ENCODE results near the gene NAP1L4. TPM values are rescaled to one million over a fixed set of nuclear protein-coding genes. Genes with fewer than 3 reads are reported as not detected.

Gene NAP1L4
- total and polyA plus RNA-seq, 2 of the 4 experiments (the other 2 are of a cell fraction): 71.5 to 80.7 TPM

GRCh38 chr11:2912498-2912897 is 79.6 kb downstream of the NAP1L4 start:
- Histone ChIP-seq H3K9me1 (ENCODE audit: insufficient read depth, low read length) (peaks cover 11% of the 10 kb centered on the region), H3K9ac (ENCODE audit: low read depth, low read length) (no peak overlapping the region), H3K9me3 (ENCODE audit: control insufficient read depth, insufficient read depth, low read length) (no peaks in the 10 kb centered on the region), H3K36me3 (ENCODE audit: control insufficient read depth, insufficient read depth, low read length) (no peaks in the 10 kb centered on the region; the same call in 1 of the 2 replicates), H3K4ac (ENCODE audit: low read depth, low read length) (peak overlapping the region; percentile 76), H3K18ac (ENCODE audit: low read depth, low read length) (no peak overlapping the region), H3K4me1 (ENCODE audit: control insufficient read depth, insufficient read depth, low read length) (peaks cover 16% of the 10 kb centered on the region), H3K14ac (replicated peaks; ENCODE audit: low read depth, low read length) (peak overlapping the region; percentile 75; the same call in 1 of the 2 replicates), H3K27ac (ENCODE audit: insufficient read depth, low read length) (peak overlapping the region; percentile 30; the same call in 1 of the 2 replicates), H3K4me2 (ENCODE audit: low read depth, low read length) (no peak overlapping the region), H2AK9ac (replicated peaks; ENCODE audit: low read depth, low read length, poor library complexity) (peak overlapping the region; percentile 43), H4K5ac (ENCODE audit: low read depth, low read length) (no peak overlapping the region), H3K4me3 (ENCODE audit: insufficient read depth, low read depth, low read length) (no peak overlapping the region), H3K56ac (ENCODE audit: extremely low read depth, insufficient read depth, low read length) (no peak overlapping the region), H2AK5ac (ENCODE audit: low read depth, low read length) (peak overlapping the region; percentile 88), H4K8ac (ENCODE audit: low read depth in 2 of 2, low read length in 2 of 2) (peak overlapping the region in 1 of 2 experiments; percentile 47; a peak in 1 of 4 replicates), H4K91ac (ENCODE audit: insufficient read depth, low read depth, low read length) (peak overlapping the region; percentile 39; the same call in 1 of the 2 replicates), H3K23ac (ENCODE audit: low read depth, low read length) (no peak overlapping the region), H3K79me1 (ENCODE audit: low read depth in 1 of 2, low read length in 2 of 2) (peaks cover 0 to 7% of the 10 kb centered on the region in 2 experiments; a peak in 1 of 4 replicates), H2BK15ac (ENCODE audit: low read depth, low read length) (peak overlapping the region; percentile 1; the same call in 1 of the 3 replicates), H2AFZ (replicated peaks; ENCODE audit: low read length, poor library complexity) (peak overlapping the region; percentile 85), H2BK5ac (ENCODE audit: low read depth, low read length, poor library complexity, severe bottlenecking) (peak overlapping the region; percentile 64), H2BK120ac (ENCODE audit: low read depth, low read length) (peak overlapping the region; percentile 76), H3K27me3 (ENCODE audit: control insufficient read depth, insufficient read depth, low read length) (no peaks in the 10 kb centered on the region), H4K20me1 (ENCODE audit: insufficient read depth, low read length) (no peaks in the 10 kb centered on the region), H2BK20ac (ENCODE audit: low read depth, low read length) (peak overlapping the region; percentile 63)
- TF ChIP-seq BHLHE40 (IDR thresholded peaks at IDR 0.05; ENCODE audit: low read depth, low read length) (peak; percentile 42; the same call in 1 of the 2 replicates), CHD1 (IDR thresholded peaks at IDR 0.05; ENCODE audit: low read depth, low read length) (no peak), MAFK (IDR thresholded peaks at IDR 0.05; ENCODE audit: low read depth, low read length) (no peak), SMC3 (IDR thresholded peaks at IDR 0.05; ENCODE audit: low read depth, low read length) (no peak), FOS (IDR thresholded peaks at IDR 0.05; ENCODE audit: low read depth, low read length) (peak; percentile 92), MAZ (IDR thresholded peaks at IDR 0.05; ENCODE audit: borderline replicate concordance, low read depth, low read length) (peak; percentile 93), ELK1 (IDR thresholded peaks at IDR 0.05; ENCODE audit: borderline replicate concordance, low read depth, low read length) (no peak), RAD21 (IDR thresholded peaks at IDR 0.05; ENCODE audit: low read length) (0 out of 2 replicates have a peak, but pooled peaks have one; percentile 5), CTCF (conservative IDR thresholded peaks at IDR 0.05; ENCODE audit: low read depth, low read length) (no peak)
- ATAC-seq (ENCODE audit: low read depth): peak; percentile 95
- ChIA-PET POLR2A (ENCODE audit: unreplicated experiment) (no interaction called here), CTCF (no interaction called here)
- dilution Hi-C loops (cut with HindIII; ENCODE audit: low sequenced_read_pairs, unreplicated experiment) (no loop called here), intact Hi-C loops (cut with micrococcal nuclease) (no loop called here), in situ Hi-C loops (cut with MboI; ENCODE audit: low sequenced_read_pairs) (no loop called here)
- WGBS, 2 experiments (ENCODE audit: extremely low coverage in 2 of 2, insufficient read length in 1 of 2): no CpG with 5 or more reads among the region's 5 CpGs
- peak; percentile 85 for DNase-seq
- BruUV-seq (replicated peaks): no TSS peak

Measured in IMR-90 (cell line).